Amygdala (tissue), 56 donors: Measurements from ENCODE around the gene SIGLEC5.

ENCODE experiments used
- DNase-seq, 56 donors: peaks; one replicate each; lab custom pipeline; 2025; lab: John Stamatoyannopoulos, UW

The SIGLEC5 gene

DNA sequence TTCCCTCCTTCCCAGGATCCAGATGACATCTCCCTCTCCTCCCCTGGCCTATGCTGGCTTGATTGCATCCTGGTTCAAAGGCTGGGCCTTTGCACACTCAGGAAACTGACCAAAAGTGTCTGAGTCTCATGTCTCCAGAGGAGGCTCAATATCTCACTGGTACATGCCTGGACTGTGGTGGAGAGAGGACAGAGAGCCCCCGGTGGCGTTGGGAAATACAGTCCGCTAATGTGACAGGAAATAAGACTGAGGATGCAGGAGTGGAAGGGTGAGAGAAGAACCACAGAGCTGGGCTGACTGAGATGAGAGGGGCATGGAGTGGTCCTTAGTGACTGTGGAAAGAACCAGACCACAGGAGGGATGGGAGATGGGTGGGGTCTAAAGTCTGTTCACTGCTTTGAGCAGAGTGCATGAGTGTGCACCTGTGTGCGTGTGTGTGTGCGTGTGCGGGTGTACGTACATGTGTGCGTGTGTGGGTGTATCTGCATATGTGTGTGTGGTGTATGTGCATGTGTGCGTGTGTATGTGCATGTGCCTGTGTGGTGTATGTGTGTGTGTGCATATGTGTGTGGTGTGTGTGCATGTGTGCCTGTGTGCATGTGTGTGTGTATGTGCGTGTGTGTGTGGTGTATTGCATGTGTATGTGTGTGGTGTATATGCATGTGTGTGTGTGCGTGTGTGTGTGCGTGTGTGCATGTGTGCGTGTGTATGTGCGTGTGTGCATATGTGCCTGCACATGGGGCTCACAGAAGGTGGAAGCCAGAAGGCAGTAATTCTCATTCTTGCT is 1.9 kb downstream of the SIGLEC5 start:
- no peak for DNase-seq

DNA sequence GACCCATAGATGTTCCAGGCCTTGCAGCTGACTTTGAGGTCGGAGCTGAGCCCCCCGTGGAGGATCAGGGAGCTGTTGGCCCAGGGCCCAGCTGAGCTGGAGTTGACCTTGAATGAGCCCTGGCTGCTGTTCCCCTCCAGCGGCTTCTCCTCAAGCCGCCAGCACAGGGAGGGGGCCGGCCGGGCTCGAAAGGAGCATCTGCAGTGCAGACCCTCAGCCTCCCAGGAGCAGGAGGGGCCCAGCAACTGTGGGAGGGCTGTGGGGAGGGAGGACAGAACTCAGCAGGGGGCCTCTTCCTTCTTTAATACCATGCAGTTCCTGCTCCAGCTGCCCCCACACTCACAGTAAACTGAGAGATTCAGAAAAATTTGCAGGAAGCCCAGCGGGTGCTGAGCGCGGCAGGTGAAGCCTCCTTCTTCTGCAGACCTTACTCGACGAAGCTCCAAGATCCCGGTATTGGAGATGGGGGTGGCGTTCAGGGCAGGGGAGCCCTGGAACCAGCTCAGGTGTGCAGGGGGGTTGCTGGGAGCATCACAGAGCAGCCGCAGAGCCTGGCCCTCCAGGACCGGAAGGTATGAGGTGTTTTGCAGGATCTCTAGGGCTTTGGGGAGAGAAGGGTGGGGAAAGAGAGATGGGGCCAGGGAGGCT is 2.6 kb downstream of the SIGLEC5 start:
- DNase-seq, result no peak

DNA sequence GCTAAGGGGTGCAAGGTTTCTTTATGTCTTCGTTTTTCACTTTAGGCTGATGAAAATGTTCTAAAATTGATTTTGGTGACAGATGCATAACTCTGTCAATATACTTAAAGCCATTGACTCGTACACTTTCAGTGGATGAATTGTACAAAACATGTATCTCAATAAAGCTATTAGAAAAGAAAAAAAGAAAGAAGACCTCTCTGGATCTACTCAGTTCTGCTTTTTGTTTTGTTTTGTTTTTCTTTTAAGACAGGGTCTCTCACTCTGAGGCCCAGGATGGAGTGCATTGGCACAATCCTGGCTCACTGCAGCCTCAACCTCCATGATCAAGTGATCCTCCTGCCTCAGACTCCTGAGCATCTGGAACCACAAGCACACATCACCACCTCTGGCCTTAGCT is 3.5 kb downstream of the SIGLEC5 start:
- no peak for DNase-seq

DNA sequence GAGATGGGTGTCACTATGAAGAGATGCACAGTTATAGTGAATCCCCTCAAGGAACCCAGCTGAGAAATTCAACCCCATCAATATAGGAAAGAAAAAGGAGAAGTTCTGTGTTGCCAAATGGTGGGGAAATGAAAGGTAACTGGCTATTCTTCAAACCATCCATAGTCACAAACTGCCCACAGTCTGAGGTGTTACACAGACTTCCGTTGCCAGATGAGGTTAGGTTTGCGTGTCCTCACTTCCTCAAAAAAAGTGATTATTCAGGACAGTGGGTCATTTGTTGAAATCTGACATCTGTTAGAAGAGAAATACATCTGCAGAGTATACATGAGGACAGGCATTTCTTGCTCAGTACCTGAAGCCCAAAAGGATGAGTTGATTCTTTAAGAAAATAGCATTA is 9.0 kb downstream of the SIGLEC5 start:
- no peak for DNase-seq

DNA sequence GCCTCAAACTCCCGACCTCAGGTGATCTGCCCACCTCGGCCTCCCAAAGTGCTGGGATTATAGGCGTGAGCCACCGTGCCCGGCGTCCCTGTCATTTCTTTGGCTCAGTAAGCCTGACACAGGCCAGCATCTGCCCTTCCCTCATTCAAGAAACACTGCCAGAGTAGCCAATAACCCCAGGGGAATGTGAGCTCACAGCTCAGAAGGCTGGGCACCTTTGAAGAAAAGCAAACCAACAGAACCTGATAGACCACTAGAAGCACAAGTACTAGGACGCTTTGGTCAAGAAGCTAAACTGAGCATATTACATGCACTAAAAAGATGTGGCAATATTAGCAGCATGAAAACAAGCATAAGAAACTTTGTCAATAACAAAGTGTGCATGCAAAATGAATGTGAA is 14.2 kb downstream of the SIGLEC5 start:
- no peak for DNase-seq

DNA sequence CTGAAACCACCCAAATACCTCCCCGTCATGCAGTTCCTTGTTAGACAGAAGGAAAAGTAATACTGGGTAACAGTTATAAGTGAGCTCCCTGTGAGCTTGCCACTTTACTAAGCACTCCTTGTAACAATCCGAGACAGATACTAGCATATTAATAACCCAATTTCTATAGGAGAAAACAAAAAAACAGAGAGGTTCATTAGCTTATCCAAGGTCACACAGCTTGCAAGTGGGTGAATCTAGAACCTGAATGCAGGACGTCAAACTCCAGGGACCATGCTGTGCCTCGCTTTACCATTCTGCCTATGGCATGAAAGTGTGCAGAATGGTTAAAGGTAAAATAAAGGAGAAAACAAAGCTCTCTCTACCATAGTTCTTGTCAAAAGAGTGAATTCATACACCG is 15.4 kb downstream of the SIGLEC5 start:
- DNase-seq, result no peak

DNA sequence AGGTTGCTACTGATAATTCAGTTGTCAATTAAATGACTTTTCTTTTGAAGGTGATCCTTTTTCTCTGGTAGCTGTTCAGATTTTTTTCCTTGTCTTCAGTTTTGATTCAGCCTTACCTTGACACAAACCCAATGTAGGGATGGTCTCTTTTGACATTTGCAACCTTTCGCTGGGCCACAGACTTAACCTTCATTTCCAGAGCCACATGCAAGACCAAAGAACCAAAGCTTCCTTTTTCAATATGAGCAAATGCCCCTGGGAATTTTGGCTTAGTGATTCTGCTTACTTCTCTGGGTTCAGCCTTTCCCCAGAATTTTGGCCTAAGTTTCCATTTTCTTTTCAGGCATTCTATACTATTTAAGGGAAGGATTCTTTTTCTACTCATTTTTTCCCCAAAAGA is 19.6 kb downstream of the SIGLEC5 start:
- DNase-seq, result no peak

DNA sequence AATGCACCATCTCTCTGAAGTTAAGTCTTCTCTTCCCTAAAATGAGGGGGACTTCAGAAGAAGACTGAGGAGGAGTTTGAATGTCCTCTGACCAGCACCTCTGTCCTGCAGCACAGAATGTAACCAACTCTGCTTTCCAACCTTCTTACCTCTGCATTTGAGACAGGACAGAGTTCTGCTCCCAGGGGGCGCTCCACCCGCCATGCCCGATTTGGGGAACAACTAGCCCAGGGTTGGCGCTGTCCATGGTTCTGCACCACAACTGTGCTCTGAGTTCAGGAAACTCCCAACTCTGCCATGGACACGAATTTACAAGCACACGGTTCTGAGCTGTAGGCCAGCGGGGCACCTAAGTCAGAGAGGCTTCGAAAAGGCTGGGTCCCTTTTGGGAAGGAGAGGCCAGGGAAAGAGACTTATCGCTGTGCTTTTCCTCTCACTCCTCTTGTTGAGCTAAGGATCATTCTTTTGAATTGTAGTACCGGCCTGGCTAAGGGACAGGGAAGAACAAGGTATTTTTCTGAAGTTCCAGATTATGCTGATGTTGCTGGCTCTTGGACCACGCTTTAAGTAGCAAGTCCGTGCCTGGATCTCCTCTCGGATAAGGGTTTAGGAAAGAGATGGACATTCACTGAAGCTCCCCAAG is 22.2 kb downstream of the SIGLEC5 start:
- DNase-seq, result peak in 29 of 56 donors; percentile 2 to 76 (median 21)

DNA sequence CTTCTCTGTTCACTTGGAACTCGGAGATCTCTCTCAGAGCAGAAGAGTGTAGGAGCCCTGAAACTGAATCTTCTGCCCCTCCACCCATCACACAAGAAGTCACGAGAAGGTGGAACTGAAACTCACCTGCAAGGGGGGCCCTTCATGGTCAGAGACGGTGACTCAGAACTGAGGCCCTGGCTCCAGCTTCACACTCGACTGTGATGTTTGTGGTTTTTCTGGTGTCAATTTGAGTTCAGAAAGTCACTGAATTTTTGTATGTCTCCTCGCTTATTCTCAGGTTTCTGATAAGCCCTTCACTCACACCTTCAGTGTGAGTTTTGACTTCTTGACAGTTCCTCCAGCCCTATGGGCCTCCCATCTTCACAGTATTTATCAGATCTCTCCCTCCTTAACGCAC is 23.1 kb downstream of the SIGLEC5 start:
- no peak for DNase-seq

DNA sequence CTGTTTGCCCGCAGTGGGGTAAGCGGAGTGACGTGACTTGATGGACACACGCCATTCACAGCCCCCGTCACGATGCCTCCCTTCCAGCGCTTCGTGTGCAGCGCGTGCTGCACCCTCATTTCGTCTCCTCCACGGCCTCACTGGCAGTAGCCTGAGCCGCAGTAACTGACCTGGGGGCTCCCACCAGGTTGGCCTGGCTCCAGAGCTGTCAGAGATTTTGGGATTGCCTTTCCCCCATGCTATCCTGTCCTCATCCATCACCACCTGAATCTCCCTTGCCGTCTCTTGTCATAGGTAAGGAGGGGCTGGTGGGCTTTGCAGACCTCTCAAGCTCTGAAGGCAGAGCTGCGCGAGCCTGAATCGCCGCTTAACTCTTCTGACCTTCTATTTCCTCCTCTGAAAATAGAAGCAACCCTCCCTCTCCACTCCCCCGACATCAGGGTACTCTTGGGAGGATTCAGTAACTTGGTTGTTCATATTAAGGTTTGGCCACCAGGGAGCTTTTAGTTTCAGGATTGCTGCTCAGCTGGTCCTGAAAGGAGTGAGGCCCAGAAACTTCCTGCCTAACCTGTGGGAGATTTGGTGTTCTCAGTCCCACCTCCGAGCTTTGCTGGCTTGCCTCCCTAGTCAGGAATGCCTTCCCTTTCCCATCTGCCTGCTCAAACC is 27.9 kb downstream of the SIGLEC5 start:
- DNase-seq, result no peak

DNA sequence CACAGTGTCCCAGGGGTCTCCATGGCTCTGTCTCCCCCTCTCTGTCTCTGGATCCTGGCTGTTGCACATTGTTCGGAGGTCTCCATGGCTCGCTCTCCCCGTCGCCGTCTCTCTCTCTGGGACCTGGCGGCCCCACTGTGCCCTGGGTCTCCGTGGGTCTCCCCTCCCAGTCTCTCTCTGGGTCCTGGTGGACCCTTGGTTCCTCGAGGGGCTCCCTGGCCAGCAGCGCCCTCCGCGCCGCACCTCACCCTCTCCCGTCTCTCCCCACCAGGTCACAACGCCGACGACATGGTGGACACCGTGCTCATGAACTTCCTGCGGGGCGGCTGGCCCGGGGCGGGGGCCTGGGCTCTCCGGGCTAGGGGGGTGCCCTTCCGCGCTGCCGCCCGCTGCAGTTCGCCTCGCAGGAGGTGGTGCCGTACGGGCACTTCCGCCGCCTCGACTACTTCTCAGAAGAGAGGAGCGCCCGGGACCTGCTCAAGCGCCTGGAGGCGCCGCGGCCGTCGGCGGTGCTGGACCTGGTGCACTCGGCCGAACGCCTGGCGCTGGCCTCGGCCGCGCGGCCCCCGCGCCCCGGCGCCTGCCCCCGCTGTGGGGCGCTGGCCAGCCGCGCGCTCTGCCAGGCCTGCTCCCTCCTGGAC is 29.1 kb downstream of the SIGLEC5 start:
- DNase-seq, result no peak

DNA sequence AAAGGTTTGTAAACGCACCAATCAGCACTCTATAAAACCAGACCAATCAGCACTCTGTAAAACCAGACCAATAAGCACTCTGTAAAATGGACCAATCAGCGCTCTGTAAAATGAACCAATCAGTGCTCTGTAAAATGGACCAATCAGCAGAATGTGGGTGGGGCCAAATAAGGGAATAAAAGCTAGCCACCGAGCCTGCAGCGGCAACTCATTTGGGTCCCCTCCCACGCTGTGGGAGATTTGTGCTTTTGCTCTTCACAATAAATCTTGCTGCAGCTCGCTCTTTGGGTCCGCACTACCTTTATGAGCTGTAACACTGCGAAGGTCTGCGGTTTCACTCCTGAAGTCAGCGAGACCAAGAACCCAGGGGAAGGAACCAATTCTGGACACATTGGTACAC is 31.1 kb downstream of the SIGLEC5 start:
- no peak for DNase-seq

DNA sequence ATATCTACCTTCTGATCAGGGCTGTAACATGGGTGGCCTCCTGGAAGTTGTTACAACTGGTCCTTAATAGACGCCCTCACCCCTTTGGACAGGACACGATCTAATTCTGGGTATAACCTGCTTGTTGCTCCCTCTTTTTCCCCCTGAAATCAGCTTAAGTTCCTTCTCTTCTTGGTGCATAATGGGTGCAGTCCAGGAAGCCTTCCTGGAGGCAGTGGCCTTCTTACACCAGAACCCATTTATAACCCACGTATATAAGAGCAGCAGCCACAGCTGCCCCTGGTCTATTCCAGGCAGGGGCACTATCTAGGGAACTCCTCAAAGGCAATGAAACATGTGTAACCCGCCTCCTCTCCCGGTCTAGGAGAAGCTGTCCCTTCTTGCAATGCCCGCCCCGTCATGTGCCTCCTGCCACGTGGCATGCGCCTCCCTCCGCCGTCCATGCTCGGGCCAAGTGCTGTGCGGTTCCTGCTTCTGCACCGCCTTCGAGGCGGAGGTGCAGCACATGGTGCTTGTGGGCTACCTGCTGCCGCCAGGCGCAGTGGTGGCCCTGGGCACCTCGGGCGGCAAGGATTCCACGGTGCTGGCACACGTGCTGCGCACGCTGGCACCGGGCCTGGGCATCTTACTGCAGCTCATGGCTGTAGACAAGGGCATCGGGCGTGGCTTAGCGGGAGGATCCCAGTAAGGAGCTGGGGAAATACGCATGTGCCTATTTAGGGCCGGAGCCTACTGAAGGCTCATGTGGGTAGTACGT is 31.9 kb downstream of the SIGLEC5 start:
- DNase-seq, result no peak

DNA sequence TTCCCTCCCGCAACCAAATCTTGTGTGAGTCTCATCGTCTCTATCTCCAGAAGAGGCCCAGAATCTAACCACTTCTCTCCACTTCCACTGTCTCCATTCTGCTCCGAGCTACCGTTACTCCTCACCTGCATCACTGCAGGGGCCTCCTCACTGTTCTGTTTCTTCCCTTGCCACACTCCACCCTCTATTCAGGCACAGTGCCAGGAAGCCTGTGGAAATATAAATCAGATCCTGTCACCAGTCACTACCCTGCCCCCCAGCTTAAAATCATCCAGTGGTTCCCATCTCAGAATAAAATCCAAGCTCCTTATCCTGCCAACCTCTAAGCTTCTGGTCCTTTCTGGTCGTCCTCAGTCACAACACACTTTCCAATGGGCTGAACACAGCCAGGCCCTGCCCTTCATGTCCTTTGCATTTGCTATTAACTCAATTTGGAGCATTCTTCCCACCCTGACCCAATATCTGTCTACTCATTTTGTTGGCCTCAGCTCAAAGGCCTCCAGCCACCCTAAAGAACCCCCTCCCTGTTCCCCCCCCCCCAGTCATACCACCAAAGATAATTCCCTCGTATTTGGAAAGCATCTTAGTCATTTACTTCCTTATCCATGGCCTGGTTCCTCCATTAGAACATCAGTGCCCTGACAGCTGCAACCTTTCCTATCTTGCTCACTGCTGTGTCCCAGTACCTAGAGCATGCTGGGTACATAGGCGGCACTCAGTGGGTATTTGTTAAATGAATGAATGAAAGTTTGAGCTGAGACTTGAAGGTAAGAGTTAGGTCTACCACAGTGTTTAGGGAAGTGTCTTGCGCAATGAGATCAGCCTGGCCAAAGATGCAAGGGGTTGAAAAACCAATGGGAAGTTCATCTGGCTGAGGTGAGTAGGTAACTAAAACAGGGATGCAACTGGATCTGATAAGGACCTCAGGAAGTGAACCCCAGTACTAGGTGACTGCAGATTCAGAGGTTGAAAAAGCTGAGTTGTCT is 34.7 kb downstream of the SIGLEC5 start:
- no peak for DNase-seq

DNA sequence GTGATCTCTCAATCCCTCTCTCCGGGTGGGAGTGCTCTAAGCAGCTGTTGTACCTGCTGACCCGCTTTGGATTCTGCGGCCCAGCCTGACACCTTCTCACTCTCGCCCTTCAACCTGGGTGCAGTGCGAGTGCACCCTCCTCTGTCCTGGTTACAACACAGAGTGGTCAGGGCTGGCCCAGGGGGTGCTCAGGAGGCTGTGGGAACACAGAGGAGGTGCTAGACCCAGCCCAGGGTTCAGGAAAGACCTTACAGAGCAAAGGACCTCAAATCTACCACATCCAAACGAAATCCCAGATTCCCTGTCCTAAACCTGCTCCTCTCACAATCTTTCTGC is 35.5 kb downstream of the SIGLEC5 start:
- no peak for DNase-seq

DNA sequence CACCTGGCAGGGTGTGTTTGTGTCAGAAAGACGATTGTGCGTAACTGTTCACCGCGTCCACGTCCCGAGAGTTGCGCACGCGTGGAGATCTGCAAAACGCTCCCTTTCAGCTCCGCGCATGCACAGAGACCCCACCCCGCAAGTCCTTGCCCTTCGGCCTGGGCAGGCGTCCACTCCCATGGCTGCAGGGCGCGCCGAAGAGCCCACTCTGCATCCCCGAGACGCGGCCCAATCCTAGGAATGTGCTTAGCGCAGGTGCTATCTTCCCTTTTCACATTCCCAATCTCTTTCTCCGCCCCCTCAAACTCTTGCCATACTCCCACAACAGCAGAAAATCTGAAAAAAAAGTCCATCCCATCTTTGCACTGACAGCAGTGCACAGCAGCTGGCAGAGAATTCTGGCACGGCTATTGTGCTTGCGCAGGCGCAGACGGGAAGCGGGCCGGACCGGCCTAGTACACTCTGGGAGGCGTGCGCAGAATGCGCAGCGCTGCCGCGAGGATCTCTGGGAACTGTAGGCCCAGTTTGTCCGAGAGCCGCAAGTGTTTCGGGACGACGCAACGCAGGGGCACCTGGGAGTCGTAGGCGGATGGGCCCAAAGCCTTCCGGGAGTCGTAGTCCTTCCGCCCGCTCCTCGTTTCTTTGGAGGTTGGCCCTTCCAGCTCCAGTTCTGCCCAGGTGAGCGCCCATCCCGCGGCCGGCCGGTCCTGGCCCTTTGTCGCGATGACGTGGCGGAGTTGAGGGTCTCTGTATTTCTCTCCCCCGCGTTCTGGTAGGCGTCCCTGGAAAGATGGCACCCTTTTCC is 36.0 kb downstream of the SIGLEC5 start:
- DNase-seq, result peak; percentile 88 to 100 (median 97)

DNA sequence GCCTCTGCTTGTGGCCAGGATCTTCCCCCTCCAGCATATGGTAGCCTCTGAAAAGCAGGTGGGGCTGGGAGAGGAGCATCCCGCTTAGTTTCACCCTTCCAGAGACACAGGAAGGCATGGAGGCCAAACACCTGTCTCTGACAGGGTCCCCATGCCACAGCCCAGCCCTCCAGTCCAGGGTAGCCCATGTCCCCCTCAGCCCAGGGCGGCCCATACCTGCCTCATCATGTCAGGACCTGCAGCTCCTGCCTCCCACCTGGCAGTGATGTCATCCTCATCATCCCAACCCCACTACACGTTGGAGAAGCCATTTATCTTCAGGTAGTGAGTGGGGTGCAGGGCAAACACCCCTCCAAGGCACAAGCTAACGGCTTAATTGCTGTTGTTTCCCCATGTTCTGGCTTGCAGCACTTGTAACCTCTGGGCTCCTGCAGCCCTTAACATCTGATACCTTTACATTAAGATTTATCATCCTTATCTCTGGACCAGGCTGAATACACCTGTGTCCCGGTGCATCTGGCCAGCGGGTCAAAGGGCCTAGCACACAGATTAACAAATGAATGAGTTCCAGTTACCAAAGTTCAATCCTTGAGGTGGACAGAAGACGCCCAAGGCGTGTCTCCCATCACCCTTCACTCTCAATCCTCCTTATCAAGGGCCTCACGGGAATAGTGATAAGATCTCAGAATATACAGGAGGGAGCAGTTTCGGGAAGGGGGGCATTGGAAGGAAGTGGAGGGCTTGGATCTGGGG is 36.9 kb downstream of the SIGLEC5 start:
- DNase-seq, result no peak
